ENCODE measurements around the gene MTA3. TPM values are rescaled to one million over a fixed set of nuclear protein-coding genes. Genes with fewer than 3 reads are reported as not detected.

The MTA3 gene
- total RNA-seq, 6 experiments from 2014 or later, result 6.3 to 13.0 (median 11.4) TPM

- H3K27me3 ChIP-seq, result no peaks in the 10 kb centered on the region
- H3K4me1 ChIP-seq, result no peaks in the 10 kb centered on the region
- ATAC-seq, result no peak
- TF ChIP-seq CTCF (IDR thresholded peaks at IDR 0.05) (no peak), POLR2A (IDR thresholded peaks at IDR 0.05) (no peak)
- no peaks in the 10 kb centered on the region for H3K9me3 ChIP-seq
- no peak overlapping the region for H3K4me3 ChIP-seq
- 92% methylated on average over 2 of the region's 2 CpGs for WGBS (ENCODE audit: insufficient coverage, low coverage, low lambda C conversion rate, missing lambda C conversion rate)
- no peak overlapping the region for H3K27ac ChIP-seq
- DNase-seq, result no peak
- H3K36me3 ChIP-seq, result no peaks in the 10 kb centered on the region
- intact Hi-C loops (cut with DNase I), result no loop called here
Measured at GRCh38 chr2:42742740-42743658, 174.6 kb downstream of the MTA3 start.

- TF ChIP-seq CTCF (IDR thresholded peaks at IDR 0.05) (no peak), POLR2A (IDR thresholded peaks at IDR 0.05) (no peak)
- DNase-seq, result no peak
- H3K4me1 ChIP-seq, result no peaks in the 10 kb centered on the region
- H3K27ac ChIP-seq, result no peak overlapping the region
- H3K9me3 ChIP-seq, result no peaks in the 10 kb centered on the region
- no peak for ATAC-seq
- H3K4me3 ChIP-seq, result no peak overlapping the region
- intact Hi-C loops (cut with DNase I), result no loop called here
- H3K36me3 ChIP-seq, result no peaks in the 10 kb centered on the region
- no peaks in the 10 kb centered on the region for H3K27me3 ChIP-seq
- no CpG with 5 or more reads among the region's 1 CpG for WGBS (ENCODE audit: insufficient coverage, low coverage, low lambda C conversion rate, missing lambda C conversion rate)
Measured at GRCh38 chr2:42743659-42743990, 175.2 kb downstream of the MTA3 start.

GRCh38 chr2:42744545-42745082 lies 176.2 kb downstream of the MTA3 start:
- WGBS (ENCODE audit: insufficient coverage, low coverage, low lambda C conversion rate, missing lambda C conversion rate), result 100% methylated on average over 2 of the region's 3 CpGs
- H3K27me3 ChIP-seq, result no peaks in the 10 kb centered on the region
- intact Hi-C loops (cut with DNase I), result no loop called here
- H3K36me3 ChIP-seq, result no peaks in the 10 kb centered on the region
- ATAC-seq (no peak), DNase-seq (no peak)
- no peaks in the 10 kb centered on the region for H3K4me1 ChIP-seq
- no peak overlapping the region for H3K27ac ChIP-seq
- no peak overlapping the region for H3K4me3 ChIP-seq
- no peak for TF ChIP-seq POLR2A (IDR thresholded peaks at IDR 0.05)
- TF ChIP-seq CTCF (IDR thresholded peaks at IDR 0.05), result no peak
- no peaks in the 10 kb centered on the region for H3K9me3 ChIP-seq

GRCh38 chr2:42747422-42747821 lies 179.0 kb downstream of the MTA3 start:
- ATAC-seq, result no peak
- no peak for DNase-seq
- no peaks in the 10 kb centered on the region for H3K36me3 ChIP-seq
- H3K9me3 ChIP-seq, result no peaks in the 10 kb centered on the region
- intact Hi-C loops (cut with DNase I), result no loop called here
- H3K4me3 ChIP-seq, result no peak overlapping the region
- H3K4me1 ChIP-seq, result no peaks in the 10 kb centered on the region
- H3K27me3 ChIP-seq, result no peaks in the 10 kb centered on the region
- 100% methylated on average over 2 of the region's 3 CpGs for WGBS (ENCODE audit: insufficient coverage, low coverage, low lambda C conversion rate, missing lambda C conversion rate)
- H3K27ac ChIP-seq, result no peak overlapping the region
- TF ChIP-seq CTCF (IDR thresholded peaks at IDR 0.05), result no peak
- no peak for TF ChIP-seq POLR2A (IDR thresholded peaks at IDR 0.05)
